HEK293 (cell line): ENCODE results near the gene CASKIN2.

Experiments used
- FEZF1 ChIP-seq: fragments of 450-650 bp; formaldehyde crosslinking; IDR thresholded peaks from 2 replicates; pipeline ENCODE4 v1.5.1; 2016; ENCODE audit warnings: missing biosample characterization, missing genetic modification characterization
- GLIS2 ChIP-seq: fragments of 450-650 bp; formaldehyde crosslinking; IDR thresholded peaks from 2 replicates; pipeline ENCODE4 v1.5.1; 2016; ENCODE audit warnings: missing biosample characterization, missing genetic modification characterization
- PRDM1 ChIP-seq: fragments of 450-650 bp; formaldehyde crosslinking; IDR thresholded peaks from 2 replicates; pipeline ENCODE4; 2016; ENCODE audit warnings: missing biosample characterization, missing genetic modification characterization
- REPIN1 ChIP-seq: fragments of 450-650 bp; formaldehyde crosslinking; IDR thresholded peaks from 2 replicates; pipeline ENCODE4 v1.5.1; 2017; ENCODE audit warnings: missing biosample characterization, missing genetic modification characterization, low read depth
- SCRT1 ChIP-seq: fragments of 450-650 bp; formaldehyde crosslinking; IDR thresholded peaks from 2 replicates; pipeline ENCODE4 v1.5.1; 2016; ENCODE audit warnings: missing biosample characterization, missing genetic modification characterization, borderline replicate concordance
- SETDB1 ChIP-seq: IDR thresholded peaks from one replicate; pipeline ENCODE4 v1.6.1; 2017; ENCODE audit warnings: mild to moderate bottlenecking, low read length, moderate library complexity, mixed read lengths; ENCODE audit not compliant: insufficient read length
- ZBTB17 ChIP-seq: fragments of 450-650 bp; formaldehyde crosslinking; IDR thresholded peaks from 2 replicates; pipeline ENCODE4 v1.5.1; 2016; ENCODE audit warnings: missing biosample characterization, missing genetic modification characterization
- ZBTB7A ChIP-seq: fragments of 450-650 bp; formaldehyde crosslinking; IDR thresholded peaks from 2 replicates; pipeline ENCODE4 v1.5.1; 2016; ENCODE audit warnings: low read depth, missing biosample characterization, missing genetic modification characterization
- ZFP69B ChIP-seq: fragments of 450-650 bp; formaldehyde crosslinking; IDR thresholded peaks from 2 replicates; pipeline ENCODE4 v1.5.1; 2016; ENCODE audit warnings: missing biosample characterization, missing genetic modification characterization
- ZIC2 ChIP-seq: fragments of 450-650 bp; formaldehyde crosslinking; IDR thresholded peaks from 2 replicates; pipeline ENCODE4 v1.5.1; 2016; ENCODE audit warnings: missing biosample characterization, missing genetic modification characterization
- ZNF112 ChIP-seq: fragments of 450-650 bp; formaldehyde crosslinking; IDR thresholded peaks from 2 replicates; pipeline ENCODE4 v1.5.0; 2017; ENCODE audit warnings: missing biosample characterization, missing genetic modification characterization
- ZNF140 ChIP-seq: fragments of 450-650 bp; formaldehyde crosslinking; IDR thresholded peaks from 2 replicates; pipeline ENCODE4 v1.5.1; 2016; ENCODE audit warnings: missing biosample characterization, missing genetic modification characterization
- ZNF2 ChIP-seq: fragments of 450-650 bp; formaldehyde crosslinking; IDR thresholded peaks from 2 replicates; pipeline ENCODE4 v1.5.1; 2016; ENCODE audit warnings: missing biosample characterization, missing genetic modification characterization
- ZNF24 ChIP-seq: fragments of 450-650 bp; formaldehyde crosslinking; IDR thresholded peaks from 2 replicates; pipeline ENCODE4 v1.5.1; 2016; ENCODE audit warnings: missing biosample characterization, missing genetic modification characterization
- ZNF280C ChIP-seq: fragments of 450-650 bp; formaldehyde crosslinking; IDR thresholded peaks from 2 replicates; pipeline ENCODE4 v1.5.1; 2016; ENCODE audit warnings: missing biosample characterization, missing genetic modification characterization
- ZNF280D ChIP-seq: fragments of 450-650 bp; formaldehyde crosslinking; IDR thresholded peaks from 2 replicates; pipeline ENCODE4 v1.5.1; 2016; ENCODE audit warnings: missing biosample characterization, missing genetic modification characterization
- ZNF518A ChIP-seq: fragments of 450-650 bp; formaldehyde crosslinking; conservative IDR thresholded peaks from 2 replicates; pipeline ENCODE4 v1.5.1; 2016; ENCODE audit warnings: low read depth, missing biosample characterization, missing genetic modification characterization
- ZNF530 ChIP-seq: fragments of 450-650 bp; formaldehyde crosslinking; IDR thresholded peaks from 2 replicates; pipeline ENCODE4 v1.5.1; 2016; ENCODE audit warnings: low read depth, missing biosample characterization, missing genetic modification characterization
- ZNF548 ChIP-seq: fragments of 450-650 bp; formaldehyde crosslinking; IDR thresholded peaks from 2 replicates; pipeline ENCODE4 v1.5.1; 2016; ENCODE audit warnings: missing biosample characterization, missing genetic modification characterization
- ZNF623 ChIP-seq: fragments of 450-650 bp; formaldehyde crosslinking; IDR thresholded peaks from 2 replicates; pipeline ENCODE4 v1.5.1; 2016; ENCODE audit warnings: missing biosample characterization, missing genetic modification characterization
- ZNF692 ChIP-seq: fragments of 450-650 bp; formaldehyde crosslinking; IDR thresholded peaks from 2 replicates; pipeline ENCODE4 v1.5.1; 2016; ENCODE audit warnings: missing biosample characterization, missing genetic modification characterization
- TF ChIP-seq, protein P1 (sequence below): fragments of 450-650 bp; formaldehyde crosslinking; IDR thresholded peaks from 2 replicates; pipeline ENCODE4 v1.5.1; 2016; ENCODE audit warnings: missing biosample characterization, missing genetic modification characterization
- TF ChIP-seq, protein P2 (sequence below): fragments of 450-650 bp; formaldehyde crosslinking; IDR thresholded peaks from 2 replicates; pipeline ENCODE4 v1.5.1; 2016; ENCODE audit warnings: missing biosample characterization, missing genetic modification characterization

CASKIN2 gene

GRCh38 chr17:75515496-75516254 is at the start of gene CASKIN2 (continued):
- TF ChIP-seq ZNF530 (tag by site-specific recombination) (no peak), ZNF280D (tag by site-specific recombination) (no peak), ZNF24 (peak; percentile 32; the same call in 1 of the 2 replicates), REPIN1 (peak; percentile 72; the same call in 1 of the 2 replicates), ZIC2 (tag by site-specific recombination) (peak; percentile 26; the same call in 1 of the 2 replicates), ZNF623 (tag by site-specific recombination) (no peak), ZBTB7A (peak; percentile 100), PRDM1 (no peak), ZFP69B (peak; percentile 30; the same call in 1 of the 2 replicates), ZNF280C (tag by site-specific recombination) (no peak), GLIS2 (tag by site-specific recombination) (peak; percentile 98), ZNF518A (tag by site-specific recombination) (no peak), ZNF2 (tag by site-specific recombination) (peak; percentile 92), ZBTB17 (peak; percentile 79), SCRT1 (tag by site-specific recombination) (no peak), FEZF1 (tag by site-specific recombination) (no peak), ZNF112 (no peak), SETDB1 (no peak), ZNF692 (tag by site-specific recombination) (peak; percentile 34; the same call in 1 of the 2 replicates), ZNF548 (tag by site-specific recombination) (no peak), ZNF140 (tag by site-specific recombination) (no peak)
- TF ChIP-seq, protein P1, sequence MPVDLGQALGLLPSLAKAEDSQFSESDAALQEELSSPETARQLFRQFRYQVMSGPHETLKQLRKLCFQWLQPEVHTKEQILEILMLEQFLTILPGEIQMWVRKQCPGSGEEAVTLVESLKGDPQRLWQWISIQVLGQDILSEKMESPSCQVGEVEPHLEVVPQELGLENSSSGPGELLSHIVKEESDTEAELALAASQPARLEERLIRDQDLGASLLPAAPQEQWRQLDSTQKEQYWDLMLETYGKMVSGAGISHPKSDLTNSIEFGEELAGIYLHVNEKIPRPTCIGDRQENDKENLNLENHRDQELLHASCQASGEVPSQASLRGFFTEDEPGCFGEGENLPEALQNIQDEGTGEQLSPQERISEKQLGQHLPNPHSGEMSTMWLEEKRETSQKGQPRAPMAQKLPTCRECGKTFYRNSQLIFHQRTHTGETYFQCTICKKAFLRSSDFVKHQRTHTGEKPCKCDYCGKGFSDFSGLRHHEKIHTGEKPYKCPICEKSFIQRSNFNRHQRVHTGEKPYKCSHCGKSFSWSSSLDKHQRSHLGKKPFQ: no peak
- TF ChIP-seq, protein P2, sequence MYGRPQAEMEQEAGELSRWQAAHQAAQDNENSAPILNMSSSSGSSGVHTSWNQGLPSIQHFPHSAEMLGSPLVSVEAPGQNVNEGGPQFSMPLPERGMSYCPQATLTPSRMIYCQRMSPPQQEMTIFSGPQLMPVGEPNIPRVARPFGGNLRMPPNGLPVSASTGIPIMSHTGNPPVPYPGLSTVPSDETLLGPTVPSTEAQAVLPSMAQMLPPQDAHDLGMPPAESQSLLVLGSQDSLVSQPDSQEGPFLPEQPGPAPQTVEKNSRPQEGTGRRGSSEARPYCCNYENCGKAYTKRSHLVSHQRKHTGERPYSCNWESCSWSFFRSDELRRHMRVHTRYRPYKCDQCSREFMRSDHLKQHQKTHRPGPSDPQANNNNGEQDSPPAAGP (tag by site-specific recombination): peak; percentile 71; the same call in 1 of the 2 replicates
